Measurements from ENCODE around the gene FGF8. TPM values are rescaled to one million over a fixed set of nuclear protein-coding genes. Genes with fewer than 3 reads are reported as not detected.

The FGF8 gene
- total RNA-seq, 1 donor from 2014 or later, result not detected

DNA sequence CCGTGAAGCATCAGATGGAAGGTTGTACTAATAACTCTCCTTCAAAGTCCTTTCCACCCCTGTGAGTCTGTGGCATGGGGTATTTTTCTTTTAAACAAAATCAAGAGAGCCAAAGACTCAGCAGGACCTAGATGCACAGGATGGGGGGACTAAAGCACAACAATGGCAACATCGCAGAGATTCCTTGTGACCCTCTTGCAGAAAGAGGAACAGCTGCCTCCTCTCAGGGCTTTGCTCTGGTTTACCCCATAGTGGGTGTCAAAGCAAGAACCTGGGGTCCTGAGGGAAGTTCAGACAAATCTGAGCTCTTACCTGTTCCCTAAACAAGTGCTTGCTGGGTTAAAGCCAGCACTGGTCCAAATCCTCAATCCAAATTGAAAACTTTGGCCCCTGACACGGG, 39.2 kb downstream of the FGF8 start:
- H3K9me3 Mint-ChIP-seq, result no peaks in the 10 kb centered on the region
- intact Hi-C loops (cut with micrococcal nuclease), result no loop called here
- no peaks in the 10 kb centered on the region for H3K36me3 Mint-ChIP-seq (ENCODE audit: low read depth)
- no peak overlapping the region for H3K4me3 Mint-ChIP-seq (ENCODE audit: low read depth)
- no peak for DNase-seq (ENCODE audit: low spot score)
- no peaks in the 10 kb centered on the region for H3K4me1 Mint-ChIP-seq (ENCODE audit: low read depth)
- H3K27me3 Mint-ChIP-seq (ENCODE audit: low read depth), result peaks cover 32% of the 10 kb centered on the region
- H3K27ac Mint-ChIP-seq, result no peak overlapping the region

DNA sequence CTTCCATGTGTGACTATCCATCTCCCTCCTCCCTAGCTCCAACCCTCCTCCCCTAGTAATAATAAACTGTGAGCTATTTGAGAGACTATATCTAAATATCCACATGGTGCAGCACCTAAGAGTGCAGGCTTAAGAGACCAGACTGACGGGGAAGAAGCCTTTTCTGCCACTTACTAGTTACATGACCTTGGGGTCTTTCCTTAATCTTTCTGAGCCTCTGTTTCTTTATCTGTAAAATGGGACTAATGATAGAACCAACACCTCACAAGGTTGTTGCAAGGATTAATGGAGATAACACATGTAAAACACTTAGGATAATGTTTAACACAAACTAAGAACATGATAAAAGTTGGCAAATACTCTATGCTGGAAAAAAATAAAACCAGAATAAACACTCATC, 43.8 kb downstream of the FGF8 start:
- Mint-ChIP-seq H3K36me3 (ENCODE audit: low read depth) (no peaks in the 10 kb centered on the region), H3K4me3 (ENCODE audit: low read depth) (no peak overlapping the region), H3K9me3 (no peaks in the 10 kb centered on the region), H3K4me1 (ENCODE audit: low read depth) (no peaks in the 10 kb centered on the region), H3K27ac (no peak overlapping the region), H3K27me3 (ENCODE audit: low read depth) (peaks cover 27% of the 10 kb centered on the region)
- no peak for DNase-seq (ENCODE audit: low spot score)
- intact Hi-C loops (cut with micrococcal nuclease), result no loop called here

DNA sequence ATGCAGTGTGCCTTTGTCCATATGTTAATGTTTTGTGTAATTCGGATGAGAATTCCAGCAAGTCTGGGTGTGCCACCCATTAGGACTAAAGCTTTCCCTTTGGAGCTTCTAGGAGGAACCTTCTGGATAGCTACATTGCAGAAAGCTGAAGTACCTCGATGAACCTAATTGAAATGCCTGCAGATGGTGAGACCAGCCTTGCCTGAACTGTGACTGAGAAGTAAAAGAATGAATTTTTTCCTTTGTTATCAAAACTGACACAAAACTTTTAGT, 49.9 kb downstream of the FGF8 start:
- no peak overlapping the region for H3K4me3 Mint-ChIP-seq (ENCODE audit: low read depth)
- H3K4me1 Mint-ChIP-seq (ENCODE audit: low read depth), result peaks cover 7% of the 10 kb centered on the region
- DNase-seq (ENCODE audit: low spot score), result no peak
- H3K27ac Mint-ChIP-seq, result no peak overlapping the region
- no peaks in the 10 kb centered on the region for H3K9me3 Mint-ChIP-seq
- H3K36me3 Mint-ChIP-seq (ENCODE audit: low read depth), result no peaks in the 10 kb centered on the region
- H3K27me3 Mint-ChIP-seq (ENCODE audit: low read depth), result peaks cover 11% of the 10 kb centered on the region
- intact Hi-C loops (cut with micrococcal nuclease), result no loop called here

DNA sequence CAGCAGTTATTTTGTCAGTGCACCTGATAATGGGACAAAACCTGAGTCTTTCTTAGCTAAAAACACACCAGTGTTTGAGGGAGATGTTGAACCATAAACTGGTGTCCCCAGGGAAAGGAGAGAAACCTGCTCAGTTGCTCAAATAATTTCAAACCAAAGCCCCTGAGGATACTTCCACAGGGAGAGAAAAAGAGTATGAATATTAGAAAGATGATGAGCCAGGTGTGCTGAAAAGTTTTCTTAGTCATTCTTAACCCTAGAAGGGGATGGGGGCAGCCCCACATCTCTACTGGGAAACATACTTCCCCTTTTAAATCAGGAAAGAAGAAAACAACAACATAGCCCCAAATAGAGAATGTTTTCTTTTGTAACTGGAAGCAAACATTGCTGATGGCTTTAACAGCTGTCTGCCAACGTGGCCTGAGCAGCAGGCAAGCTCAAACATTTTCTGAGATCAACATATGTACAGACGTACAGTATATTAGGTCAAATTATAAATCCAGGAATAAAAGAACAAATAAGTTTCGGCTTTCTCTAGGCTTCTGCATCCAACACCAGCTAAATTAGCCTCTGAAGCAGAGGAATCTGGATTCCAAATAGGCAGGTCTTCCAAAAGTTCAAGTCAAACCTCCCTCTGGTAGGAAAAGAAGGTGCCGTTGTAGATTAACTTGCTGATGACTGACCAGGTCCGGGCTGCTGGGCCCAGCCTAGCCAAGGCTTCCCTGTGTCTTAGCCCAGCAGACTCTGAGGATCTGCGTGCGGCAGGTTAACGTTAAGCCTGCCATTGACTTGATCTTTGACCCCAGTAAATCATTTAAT, 50.4 kb downstream of the FGF8 start:
- intact Hi-C loops (cut with micrococcal nuclease), result no loop called here
- no peak overlapping the region for H3K27ac Mint-ChIP-seq

DNA sequence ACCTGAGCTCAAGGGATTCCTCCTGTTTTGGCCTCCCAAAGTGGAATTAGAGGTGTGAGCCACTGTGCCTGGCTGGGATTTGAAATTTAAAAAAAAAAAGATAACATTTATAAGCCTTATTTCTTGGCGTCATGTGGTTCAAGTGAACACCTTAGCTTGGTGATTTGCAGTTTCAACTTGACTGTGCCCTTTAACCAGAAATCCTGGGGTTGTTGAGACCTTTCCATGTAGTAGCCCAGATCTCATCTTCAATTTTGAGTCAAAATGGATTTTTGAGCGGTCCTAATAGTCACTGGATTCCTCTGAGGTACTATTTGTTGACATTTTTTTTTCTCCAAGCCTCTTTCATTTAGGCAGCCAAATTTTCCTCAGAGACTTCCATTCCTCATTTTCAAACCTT, 51.5 kb downstream of the FGF8 start:
- Mint-ChIP-seq H3K36me3 (ENCODE audit: low read depth) (no peaks in the 10 kb centered on the region), H3K4me1 (ENCODE audit: low read depth) (peaks cover 7% of the 10 kb centered on the region), H3K4me3 (ENCODE audit: low read depth) (no peak overlapping the region), H3K9me3 (no peaks in the 10 kb centered on the region), H3K27ac (no peak overlapping the region), H3K27me3 (ENCODE audit: low read depth) (peaks cover 11% of the 10 kb centered on the region)
- intact Hi-C loops (cut with micrococcal nuclease), result no loop called here
- DNase-seq (ENCODE audit: low spot score), result no peak

More for the DNA sequence above, 50.4 kb downstream of the FGF8 start:
- Mint-ChIP-seq H3K27me3 (ENCODE audit: low read depth) (peaks cover 11% of the 10 kb centered on the region), H3K4me3 (ENCODE audit: low read depth) (no peak overlapping the region), H3K9me3 (no peaks in the 10 kb centered on the region), H3K36me3 (ENCODE audit: low read depth) (no peaks in the 10 kb centered on the region), H3K4me1 (ENCODE audit: low read depth) (peaks cover 7% of the 10 kb centered on the region)
- DNase-seq (ENCODE audit: low spot score), result no peak

DNA sequence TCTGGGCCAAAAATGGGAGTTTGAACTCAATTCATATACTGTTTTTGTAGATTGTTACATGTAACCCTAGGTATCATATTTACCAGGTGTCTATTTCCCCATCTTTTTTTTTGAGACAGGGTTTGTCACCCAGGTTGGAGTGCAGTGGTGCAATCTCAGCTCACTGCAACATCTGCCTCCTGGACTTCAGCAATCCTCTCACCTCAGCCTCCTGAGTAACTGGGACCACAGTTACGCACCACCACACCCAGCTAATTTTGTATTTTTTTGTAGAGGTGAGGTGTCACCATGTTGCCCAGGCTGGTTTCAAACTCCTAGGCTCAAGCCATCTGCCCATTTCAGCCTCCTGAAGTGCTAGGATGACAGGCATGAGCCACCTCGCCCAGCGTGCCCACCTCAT, 52.7 kb downstream of the FGF8 start:
- no peak for DNase-seq (ENCODE audit: low spot score)
- H3K4me1 Mint-ChIP-seq (ENCODE audit: low read depth), result peaks cover 7% of the 10 kb centered on the region
- H3K27me3 Mint-ChIP-seq (ENCODE audit: low read depth), result peaks cover 11% of the 10 kb centered on the region
- H3K4me3 Mint-ChIP-seq (ENCODE audit: low read depth), result no peak overlapping the region
- no peak overlapping the region for H3K27ac Mint-ChIP-seq
- no peaks in the 10 kb centered on the region for H3K36me3 Mint-ChIP-seq (ENCODE audit: low read depth)
- intact Hi-C loops (cut with micrococcal nuclease), result no loop called here
- H3K9me3 Mint-ChIP-seq, result no peaks in the 10 kb centered on the region

DNA sequence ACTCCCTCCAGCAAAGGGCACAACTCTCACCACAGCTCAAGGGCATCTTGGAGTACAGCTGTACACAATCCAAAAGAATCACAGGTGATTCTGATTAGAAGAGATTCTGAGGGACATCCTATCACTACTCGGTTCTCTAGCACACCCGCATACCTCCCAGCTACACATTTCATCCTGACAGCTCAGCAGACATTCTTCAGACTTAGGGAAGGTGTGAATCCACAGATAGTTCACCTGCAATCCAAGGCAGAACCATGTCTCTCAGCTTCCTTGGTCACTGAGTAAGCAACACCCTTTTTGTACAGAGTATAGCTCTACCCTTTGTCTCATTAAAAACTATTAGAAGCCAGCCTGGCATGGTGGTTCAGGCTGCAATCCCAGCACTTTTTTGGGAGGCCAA, 54.1 kb downstream of the FGF8 start:
- Mint-ChIP-seq H3K4me1 (ENCODE audit: low read depth) (peaks cover 9% of the 10 kb centered on the region), H3K36me3 (ENCODE audit: low read depth) (no peaks in the 10 kb centered on the region)

DNA sequence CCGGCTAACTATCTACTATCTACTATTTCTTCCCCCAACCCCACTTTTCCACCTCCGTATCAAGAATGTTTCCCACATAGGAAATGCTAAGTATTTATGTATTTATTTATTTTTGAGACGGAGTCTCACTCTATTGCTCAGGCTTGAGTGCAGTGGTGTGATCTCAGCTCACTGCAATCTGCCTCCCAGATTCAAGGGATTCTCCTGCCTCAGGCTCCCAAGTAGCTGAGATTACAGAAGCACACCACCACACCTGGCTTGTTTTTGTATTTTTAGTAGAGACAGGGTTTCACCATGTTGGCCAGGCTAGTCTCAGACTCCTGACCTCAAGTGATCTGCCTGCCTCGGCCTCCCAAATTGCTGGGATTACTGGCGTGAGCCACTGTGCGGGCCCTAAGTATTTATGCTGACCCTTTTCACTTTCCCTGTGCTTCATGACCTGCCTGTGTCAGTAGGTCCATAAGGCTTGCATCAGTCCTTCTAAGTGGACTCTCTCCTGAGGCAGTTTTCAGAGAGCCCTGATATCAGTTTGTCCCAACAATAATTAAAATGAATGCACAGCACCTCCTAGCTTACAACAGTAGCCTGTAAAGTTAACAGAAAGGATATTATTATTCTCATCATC, 55.2 kb downstream of the FGF8 start:
- Mint-ChIP-seq H3K4me1 (ENCODE audit: low read depth) (peaks cover 9% of the 10 kb centered on the region), H3K9me3 (no peaks in the 10 kb centered on the region), H3K27me3 (ENCODE audit: low read depth) (peaks cover 11% of the 10 kb centered on the region), H3K36me3 (ENCODE audit: low read depth) (no peaks in the 10 kb centered on the region), H3K27ac (no peak overlapping the region), H3K4me3 (ENCODE audit: low read depth) (no peak overlapping the region)
- DNase-seq (ENCODE audit: low spot score), result no peak
- intact Hi-C loops (cut with micrococcal nuclease), result no loop called here

More for the DNA sequence above, 54.1 kb downstream of the FGF8 start:
- H3K4me3 Mint-ChIP-seq (ENCODE audit: low read depth), result no peak overlapping the region
- peaks cover 8% of the 10 kb centered on the region for H3K27me3 Mint-ChIP-seq (ENCODE audit: low read depth)
- intact Hi-C loops (cut with micrococcal nuclease), result no loop called here
- no peak for DNase-seq (ENCODE audit: low spot score)
- H3K9me3 Mint-ChIP-seq, result no peaks in the 10 kb centered on the region
- H3K27ac Mint-ChIP-seq, result no peak overlapping the region

Other genes starting within 250 kb of the FGF8 start
- gene POLL, start 187.9 kb downstream of the FGF8 start, total RNA-seq, result 32.4 and 33.4 TPM in 2 replicates
- 7.2 and 7.8 TPM in 2 replicates for gene DPCD, start 187.8 kb downstream of the FGF8 start, total RNA-seq
- gene FBXW4, start 80.9 kb downstream of the FGF8 start, total RNA-seq, result 35.8 and 37.7 TPM in 2 replicates
- gene NPM3, start 7.3 kb upstream of the FGF8 start, total RNA-seq, result 139 and 140 TPM in 2 replicates
- gene OGA, start 42.3 kb upstream of the FGF8 start, total RNA-seq, result 119 and 122 TPM in 2 replicates
- 3.2 TPM in 2 replicates for gene KCNIP2, start 67.7 kb upstream of the FGF8 start, total RNA-seq